ENCODE data around the gene WDR1.

The WDR1 gene

GRCh38 chr4:10050261-10050661, 66.3 kb downstream of the WDR1 start:
- no peak overlapping the region for H3K4me3 ChIP-seq (ENCODE audit: control insufficient read depth, low read depth, low read length)
- no peak for DNase-seq (ENCODE audit: low read depth)
- no peak for TF ChIP-seq CTCF (conservative IDR thresholded peaks at IDR 0.05; ENCODE audit: control insufficient read depth, insufficient read depth, low read depth, low read length)

DNA sequence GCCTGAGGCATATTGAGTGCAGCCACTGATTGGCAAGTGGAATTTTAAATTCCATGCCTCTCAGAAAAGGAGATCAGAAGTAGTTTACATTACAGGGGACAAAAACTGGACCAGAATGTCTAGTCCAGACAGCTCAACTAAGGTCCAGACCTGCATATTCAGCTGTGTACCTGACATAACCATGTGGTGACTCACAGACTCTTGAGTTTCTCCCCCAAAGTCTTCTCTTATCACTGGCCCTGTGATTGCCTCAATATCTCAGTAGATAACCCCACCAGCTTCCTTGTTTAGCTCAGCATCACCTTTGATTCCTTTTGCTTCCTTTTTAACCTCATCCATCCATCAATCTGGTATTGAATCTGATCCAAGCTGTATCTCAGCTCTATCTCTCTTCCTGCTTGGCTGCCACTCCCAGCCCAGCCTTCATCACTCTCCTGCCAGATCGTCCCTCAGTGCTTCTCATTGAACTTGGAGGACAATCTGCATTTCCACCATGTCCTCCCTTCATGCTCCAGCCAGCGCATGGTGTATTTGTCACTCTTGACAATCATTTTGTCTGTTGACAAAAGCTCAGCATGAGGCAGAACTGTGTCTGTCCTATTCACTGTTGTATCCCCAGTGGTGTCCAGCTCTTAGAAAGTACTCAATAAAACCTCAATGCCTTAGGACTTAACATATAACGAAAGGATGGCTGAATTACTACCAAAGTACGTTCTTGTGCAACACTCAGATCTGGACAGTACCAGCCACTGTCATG, 67.5 kb downstream of the WDR1 start:
- H3K4me3 ChIP-seq (ENCODE audit: control insufficient read depth, low read depth, low read length) = no peak overlapping the region
- TF ChIP-seq CTCF (conservative IDR thresholded peaks at IDR 0.05; ENCODE audit: control insufficient read depth, insufficient read depth, low read depth, low read length) = no peak
- DNase-seq (ENCODE audit: low read depth) = no peak

GRCh38 chr4:10047967-10048366, 68.6 kb downstream of the WDR1 start:
- DNase-seq (ENCODE audit: low read depth) = no peak
- TF ChIP-seq CTCF (conservative IDR thresholded peaks at IDR 0.05; ENCODE audit: control insufficient read depth, insufficient read depth, low read depth, low read length) = no peak
- H3K4me3 ChIP-seq (ENCODE audit: control insufficient read depth, low read depth, low read length) = no peak overlapping the region

DNA sequence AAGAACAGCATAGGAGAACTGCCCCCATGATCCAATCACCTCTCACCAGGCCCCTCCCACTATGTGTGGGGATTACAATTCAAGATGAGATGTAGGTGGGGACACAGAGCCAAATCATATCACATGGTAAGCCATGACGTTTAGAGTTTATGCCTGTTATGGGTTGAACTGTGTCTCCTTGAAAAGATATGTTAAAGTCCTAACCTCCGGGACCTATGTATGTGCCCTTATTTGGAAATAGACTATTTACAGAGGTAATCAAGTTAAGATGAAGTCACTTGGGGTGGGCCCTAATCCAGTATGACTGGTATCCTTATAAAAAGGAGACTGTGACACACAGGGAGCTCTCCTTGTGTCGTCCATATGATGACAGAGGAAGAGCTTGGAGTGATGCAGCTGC, 70.1 kb downstream of the WDR1 start:
- TF ChIP-seq CTCF (conservative IDR thresholded peaks at IDR 0.05; ENCODE audit: control insufficient read depth, insufficient read depth, low read depth, low read length) = no peak
- H3K4me3 ChIP-seq (ENCODE audit: control insufficient read depth, low read depth, low read length) = no peak overlapping the region
- DNase-seq (ENCODE audit: low read depth) = no peak

- DNase-seq (ENCODE audit: low read depth) = peak; percentile 37
- H3K4me3 ChIP-seq (ENCODE audit: control insufficient read depth, low read depth, low read length) = no peak overlapping the region
- TF ChIP-seq CTCF (conservative IDR thresholded peaks at IDR 0.05; ENCODE audit: control insufficient read depth, insufficient read depth, low read depth, low read length) = no peak
These were observed 71.1 kb downstream of the WDR1 start for GRCh38 chr4:10045481-10045880.

DNA sequence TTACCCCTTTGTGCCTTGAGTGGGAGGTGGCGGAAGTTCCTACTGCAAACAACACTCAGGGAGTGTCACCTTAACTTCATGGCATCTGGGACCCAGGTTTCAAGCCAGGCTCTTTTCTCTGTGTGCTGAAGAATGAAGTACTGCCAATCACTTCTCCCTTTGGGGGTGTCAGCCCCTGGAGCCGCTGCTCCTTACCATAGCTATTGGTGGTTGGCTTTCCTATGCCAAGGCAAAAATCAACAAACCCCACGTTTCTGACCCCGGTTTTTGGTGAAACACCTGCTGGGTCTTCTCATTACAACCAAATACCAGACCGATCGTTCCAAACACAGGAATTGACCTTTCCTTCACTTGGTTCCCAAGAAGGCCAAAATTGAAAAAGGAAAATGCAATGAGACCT, 75.6 kb downstream of the WDR1 start:
- no peak for DNase-seq (ENCODE audit: low read depth)
- H3K4me3 ChIP-seq (ENCODE audit: control insufficient read depth, low read depth, low read length) = no peak overlapping the region
- no peak for TF ChIP-seq CTCF (conservative IDR thresholded peaks at IDR 0.05; ENCODE audit: control insufficient read depth, insufficient read depth, low read depth, low read length)
